ENCODE results near the gene ABO. TPM values are rescaled to one million over a fixed set of nuclear protein-coding genes. Genes with fewer than 3 reads are reported as not detected.
A peak's percentile ranks its signal among the peaks of the same experiment; 100 is the strongest.

ABO gene
- total RNA-seq, 1 donor from 2014 or later: 2.3 TPM

- H3K27me3 Mint-ChIP-seq (ENCODE audit: low read depth): peaks cover 3% of the 10 kb centered on the region
- no peak for DNase-seq (ENCODE audit: low spot score in 2 of 2, unreplicated experiment in 2 of 2)
- H3K27ac Mint-ChIP-seq: no peak overlapping the region
- no peak for TF ChIP-seq CTCF (IDR thresholded peaks at IDR 0.05; ENCODE audit: unreplicated experiment)
- no peaks in the 10 kb centered on the region for H3K36me3 Mint-ChIP-seq
- peaks cover 6% of the 10 kb centered on the region for H3K4me1 Mint-ChIP-seq
- peaks cover 8% of the 10 kb centered on the region for H3K9me3 Mint-ChIP-seq
- H3K4me3 Mint-ChIP-seq: no peak overlapping the region
Measured at GRCh38 chr9:133261103-133261752, 13.8 kb downstream of the ABO start.

- peaks cover 6% of the 10 kb centered on the region for H3K4me1 Mint-ChIP-seq
Measured at GRCh38 chr9:133260334-133261102, 14.5 kb downstream of the ABO start.

GRCh38 chr9:133258061-133259015, 16.7 kb downstream of the ABO start:
- H3K27ac Mint-ChIP-seq: no peak overlapping the region
- DNase-seq (ENCODE audit: low spot score in 2 of 2, unreplicated experiment in 2 of 2): no peak
- peaks cover 4% of the 10 kb centered on the region for H3K9me3 Mint-ChIP-seq
- peaks cover 6% of the 10 kb centered on the region for H3K4me1 Mint-ChIP-seq
- peaks cover 3% of the 10 kb centered on the region for H3K27me3 Mint-ChIP-seq (ENCODE audit: low read depth)
- no peaks in the 10 kb centered on the region for H3K36me3 Mint-ChIP-seq
- TF ChIP-seq CTCF (IDR thresholded peaks at IDR 0.05; ENCODE audit: unreplicated experiment): no peak
- no peak overlapping the region for H3K4me3 Mint-ChIP-seq

More at GRCh38 chr9:133260334-133261102, 14.5 kb downstream of the ABO start:
- Mint-ChIP-seq H3K27me3 (ENCODE audit: low read depth) (peaks cover 3% of the 10 kb centered on the region), H3K36me3 (no peaks in the 10 kb centered on the region), H3K27ac (no peak overlapping the region), H3K9me3 (peaks cover 8% of the 10 kb centered on the region), H3K4me3 (no peak overlapping the region)
- TF ChIP-seq CTCF (IDR thresholded peaks at IDR 0.05; ENCODE audit: unreplicated experiment): no peak
- no peak for DNase-seq (ENCODE audit: low spot score in 2 of 2, unreplicated experiment in 2 of 2)

GRCh38 chr9:133257465-133257956, 17.5 kb downstream of the ABO start:
- Mint-ChIP-seq H3K36me3 (no peaks in the 10 kb centered on the region), H3K4me3 (no peak overlapping the region), H3K27me3 (ENCODE audit: low read depth) (peaks cover 3% of the 10 kb centered on the region), H3K27ac (peak overlapping the region; percentile 26), H3K4me1 (peaks cover 13% of the 10 kb centered on the region), H3K9me3 (peaks cover 6% of the 10 kb centered on the region)
- no peak for DNase-seq (ENCODE audit: low spot score in 2 of 2, unreplicated experiment in 2 of 2)
- no peak for TF ChIP-seq CTCF (IDR thresholded peaks at IDR 0.05; ENCODE audit: unreplicated experiment)

- H3K27ac Mint-ChIP-seq: no peak overlapping the region
- no peak for DNase-seq (ENCODE audit: low spot score in 2 of 2, unreplicated experiment in 2 of 2)
Measured at GRCh38 chr9:133256686-133257091, 18.3 kb downstream of the ABO start.

More at GRCh38 chr9:133256686-133257091, 18.3 kb downstream of the ABO start:
- TF ChIP-seq CTCF (IDR thresholded peaks at IDR 0.05; ENCODE audit: unreplicated experiment): no peak
- H3K4me3 Mint-ChIP-seq: no peak overlapping the region
- H3K36me3 Mint-ChIP-seq: no peaks in the 10 kb centered on the region
- H3K4me1 Mint-ChIP-seq: peaks cover 13% of the 10 kb centered on the region
- H3K9me3 Mint-ChIP-seq: peaks cover 6% of the 10 kb centered on the region
- H3K27me3 Mint-ChIP-seq (ENCODE audit: low read depth): no peaks in the 10 kb centered on the region
